GM18907 (cell line): ENCODE results near the gene C1orf174.
A peak's percentile ranks its signal among the peaks of the same experiment; 100 is the strongest.

Experiments
- ATAC-seq: cut with Tn5 transposase; IDR thresholded peaks from one replicate; pipeline ENCODE4 v1.9.1; 2021; ENCODE audit warnings: mild to moderate bottlenecking, moderate library complexity; ENCODE audit not compliant: unreplicated experiment

C1orf174 gene

DNA sequence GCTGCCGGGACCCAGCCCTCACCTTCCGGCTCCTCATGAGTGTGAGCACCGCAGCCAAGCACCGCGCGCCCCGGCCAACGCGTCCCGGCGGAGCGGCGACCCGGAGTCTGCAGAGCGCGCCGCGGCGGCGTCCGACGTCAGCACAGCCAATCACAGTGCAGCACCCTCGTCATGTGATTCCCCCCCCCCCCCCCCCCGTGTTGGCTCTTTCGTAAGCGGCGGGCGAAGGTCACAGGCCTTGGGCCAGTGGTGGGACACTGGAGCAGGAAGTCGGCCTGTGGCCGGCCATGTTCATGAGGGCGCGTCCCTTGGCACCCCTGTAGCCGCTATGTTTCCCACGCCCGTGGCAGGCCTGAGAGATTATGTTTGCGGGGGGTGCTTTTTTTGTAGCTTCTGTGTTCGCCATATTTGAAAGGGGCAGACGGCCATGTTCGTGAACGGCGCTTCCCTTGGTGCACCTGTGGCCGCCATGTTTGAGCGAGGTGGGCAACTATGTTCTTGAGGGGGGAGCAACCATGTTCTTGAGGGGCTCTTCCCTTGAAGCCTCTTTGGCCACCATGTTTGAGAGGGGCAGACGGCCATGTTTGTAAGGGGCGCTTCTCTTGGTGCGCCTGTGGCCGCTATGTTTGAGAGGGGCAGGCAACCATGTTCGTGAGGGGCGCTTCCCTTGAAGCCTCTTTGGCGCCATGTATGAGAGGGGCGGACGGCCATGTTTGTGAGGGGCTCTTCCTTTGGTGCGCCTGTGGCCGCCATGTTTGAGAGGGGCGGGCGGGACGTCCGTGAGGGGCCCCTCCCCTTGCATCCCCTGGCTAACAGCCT, at the start of gene C1orf174:
Gene C1orf174 (minus strand): TSS at position 123 of the 819 bp plus-strand sequence. CDS start 86 bp downstream, at position 37.
- ATAC-seq: peak; percentile 74

DNA sequence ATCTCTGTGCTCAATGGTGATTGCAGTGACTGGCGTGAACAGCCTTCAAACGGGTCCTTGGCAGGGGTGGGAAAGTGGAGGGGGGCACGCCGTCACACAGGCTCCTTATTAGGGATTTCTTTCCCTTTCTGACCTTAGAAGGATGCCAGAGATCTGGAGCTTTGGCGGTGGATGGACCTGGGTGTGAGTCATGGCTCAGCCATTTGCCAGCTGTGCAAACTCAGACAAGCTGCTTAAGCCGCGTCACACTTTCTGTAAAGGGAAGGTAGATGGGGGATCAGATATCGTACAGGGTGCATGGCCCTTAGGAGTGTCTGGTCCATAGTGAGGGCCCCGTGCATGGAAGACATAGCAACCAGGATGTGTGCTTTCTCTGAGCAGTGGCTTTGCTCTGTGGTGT, 48.3 kb upstream of the C1orf174 start:
- ATAC-seq: no peak

DNA sequence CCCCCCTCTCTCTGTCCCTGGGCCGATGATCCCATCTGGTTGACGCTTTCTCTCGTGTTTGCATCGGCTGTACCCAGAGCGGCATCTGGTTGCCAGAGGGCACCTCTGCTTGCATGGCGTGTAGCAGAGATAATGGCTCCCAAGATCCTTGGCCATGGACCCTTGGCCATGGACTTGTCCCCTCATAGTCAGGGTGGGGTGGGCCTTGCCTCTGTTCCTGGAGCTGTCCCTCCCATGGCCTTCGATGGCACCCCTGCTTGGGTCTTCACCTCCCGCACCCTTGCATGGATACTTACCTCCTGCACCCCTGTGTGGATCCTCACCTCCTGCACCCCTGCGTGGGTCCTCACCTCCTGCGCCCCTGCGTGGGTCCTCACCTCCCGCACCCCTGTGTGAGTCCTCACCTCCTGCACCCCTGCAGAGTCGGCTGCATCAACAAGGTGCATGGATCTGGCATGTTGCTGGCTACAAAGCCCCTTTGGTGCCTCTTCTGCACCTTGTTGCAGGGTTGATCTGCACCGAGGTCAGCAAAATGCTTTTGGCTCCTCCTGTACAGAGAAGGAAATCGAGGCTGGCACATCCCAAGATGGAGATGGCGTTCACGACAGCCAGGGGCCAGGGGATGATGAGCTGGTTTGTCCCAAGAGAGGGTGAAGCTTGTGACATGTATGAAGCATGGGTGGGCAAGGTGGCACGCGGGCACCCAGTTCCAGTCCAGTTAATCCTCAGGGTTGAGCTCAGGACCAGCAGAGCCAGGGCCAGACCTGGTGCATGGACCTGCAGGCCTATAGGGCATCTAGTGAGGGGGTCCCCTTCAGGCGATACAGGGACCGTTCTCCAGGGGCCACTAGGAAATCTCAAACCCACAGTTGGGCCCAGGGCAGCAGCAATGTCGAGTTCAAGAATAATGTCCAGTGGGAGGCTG, 46.1 kb upstream of the C1orf174 start:
- ATAC-seq: no peak

DNA sequence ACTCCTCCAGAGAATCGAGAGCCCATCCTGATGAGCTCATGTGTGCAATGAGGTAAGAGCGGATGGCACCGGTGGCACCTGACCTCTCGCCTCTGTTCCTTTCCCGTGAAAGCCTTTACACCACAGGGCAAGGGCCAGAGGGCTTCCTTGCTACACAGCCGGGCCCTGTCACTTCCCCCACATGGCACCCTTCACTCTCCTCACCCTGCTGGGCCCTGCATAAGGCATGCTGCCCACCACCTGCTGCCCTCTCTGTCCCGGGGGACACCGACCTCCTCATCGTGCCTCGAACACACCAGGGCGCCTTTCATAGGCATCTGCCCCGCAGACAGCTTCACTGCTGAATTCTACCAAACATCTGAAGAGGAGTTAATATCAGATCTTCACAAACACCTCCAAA, 45.1 kb upstream of the C1orf174 start:
- no peak for ATAC-seq

GRCh38 chr1:3944578-3945125, 44.6 kb upstream of the C1orf174 start:
- no peak for ATAC-seq

DNA sequence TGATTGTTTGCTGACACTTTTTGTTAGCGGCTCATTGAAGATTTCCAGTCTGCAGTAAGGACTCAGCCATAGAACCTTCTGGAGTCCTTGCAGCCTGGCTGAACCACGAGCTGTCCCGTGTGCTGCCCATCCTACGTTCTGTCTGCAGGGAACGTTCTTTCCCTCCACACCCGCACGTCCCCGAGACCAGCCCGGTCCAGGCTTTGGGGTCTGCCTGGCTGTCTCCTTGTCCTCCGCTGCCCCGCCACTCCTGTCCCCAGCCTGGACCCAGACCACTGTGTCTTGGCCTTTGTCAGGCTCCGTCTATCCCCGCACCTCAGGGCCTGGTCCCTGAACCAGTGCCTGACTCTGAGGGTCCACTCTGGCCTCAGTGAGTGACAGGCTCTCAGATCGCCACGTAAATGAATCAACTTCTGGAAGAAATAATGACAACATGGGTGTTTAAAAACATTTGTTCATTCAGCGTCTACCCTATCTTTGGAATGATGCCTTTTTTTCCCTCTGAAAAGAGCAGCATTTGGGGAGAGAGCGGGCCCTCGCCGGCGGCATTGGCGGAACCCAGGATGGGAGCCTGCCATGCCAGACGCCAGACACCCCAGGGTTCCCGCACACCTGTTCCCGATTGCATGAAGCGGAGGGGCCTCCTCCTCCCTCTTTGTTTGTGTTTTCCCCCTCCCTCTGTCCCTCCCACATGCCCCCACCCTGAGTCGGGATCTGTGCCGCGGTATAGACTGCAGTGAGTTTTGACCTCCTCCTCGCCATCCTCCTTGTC, 43.9 kb upstream of the C1orf174 start:
- no peak for ATAC-seq

DNA sequence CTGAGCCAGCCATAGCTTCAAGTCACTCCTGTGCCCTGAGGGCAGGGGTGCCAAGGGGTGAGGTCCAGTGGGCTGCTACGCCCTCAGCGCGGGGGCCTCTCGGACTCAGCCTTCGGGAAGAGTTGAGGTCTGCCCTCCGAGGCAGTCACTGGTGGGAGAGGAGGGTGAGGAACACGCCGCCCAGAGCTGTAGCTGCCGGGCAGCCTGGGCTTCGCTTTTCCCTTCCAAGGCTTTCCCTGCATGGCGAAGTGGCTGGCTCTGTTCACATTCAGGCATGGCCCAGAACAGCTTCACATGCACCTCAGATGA, 43.0 kb upstream of the C1orf174 start:
- no peak for ATAC-seq

GRCh38 chr1:3942416-3943122, 42.5 kb upstream of the C1orf174 start:
- ATAC-seq: no peak

DNA sequence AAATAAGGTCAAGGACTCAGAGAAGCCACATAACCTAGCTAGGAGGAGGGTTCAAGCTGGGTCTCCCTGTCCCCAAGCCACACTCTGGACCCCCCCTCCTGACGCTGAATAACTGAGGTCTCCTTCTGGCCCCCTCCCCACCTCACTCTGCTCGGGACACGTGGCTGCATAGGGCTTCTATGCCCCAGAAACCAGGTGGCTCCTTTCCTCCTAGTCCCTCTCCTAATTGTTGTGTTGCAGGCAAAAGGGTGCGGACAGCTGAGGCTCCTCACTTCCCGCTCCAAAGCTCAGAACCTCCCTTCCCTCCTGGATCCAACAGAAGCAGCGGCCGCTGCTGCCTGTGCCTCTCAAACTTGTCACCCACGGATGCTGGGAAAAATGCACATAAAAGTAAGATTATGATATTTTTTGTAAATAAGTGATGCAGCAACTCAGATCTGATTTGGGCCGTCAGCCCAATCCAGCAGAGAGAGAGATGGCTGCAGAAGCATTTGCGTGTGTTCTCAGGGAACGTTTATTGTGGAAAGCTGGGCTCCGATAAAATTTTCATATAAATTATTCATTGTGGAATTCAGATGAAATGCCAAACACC, 40.8 kb upstream of the C1orf174 start:
- no peak for ATAC-seq

- ATAC-seq: no peak
Observed at GRCh38 chr1:3940081-3940753, 40.1 kb upstream of the C1orf174 start.

DNA sequence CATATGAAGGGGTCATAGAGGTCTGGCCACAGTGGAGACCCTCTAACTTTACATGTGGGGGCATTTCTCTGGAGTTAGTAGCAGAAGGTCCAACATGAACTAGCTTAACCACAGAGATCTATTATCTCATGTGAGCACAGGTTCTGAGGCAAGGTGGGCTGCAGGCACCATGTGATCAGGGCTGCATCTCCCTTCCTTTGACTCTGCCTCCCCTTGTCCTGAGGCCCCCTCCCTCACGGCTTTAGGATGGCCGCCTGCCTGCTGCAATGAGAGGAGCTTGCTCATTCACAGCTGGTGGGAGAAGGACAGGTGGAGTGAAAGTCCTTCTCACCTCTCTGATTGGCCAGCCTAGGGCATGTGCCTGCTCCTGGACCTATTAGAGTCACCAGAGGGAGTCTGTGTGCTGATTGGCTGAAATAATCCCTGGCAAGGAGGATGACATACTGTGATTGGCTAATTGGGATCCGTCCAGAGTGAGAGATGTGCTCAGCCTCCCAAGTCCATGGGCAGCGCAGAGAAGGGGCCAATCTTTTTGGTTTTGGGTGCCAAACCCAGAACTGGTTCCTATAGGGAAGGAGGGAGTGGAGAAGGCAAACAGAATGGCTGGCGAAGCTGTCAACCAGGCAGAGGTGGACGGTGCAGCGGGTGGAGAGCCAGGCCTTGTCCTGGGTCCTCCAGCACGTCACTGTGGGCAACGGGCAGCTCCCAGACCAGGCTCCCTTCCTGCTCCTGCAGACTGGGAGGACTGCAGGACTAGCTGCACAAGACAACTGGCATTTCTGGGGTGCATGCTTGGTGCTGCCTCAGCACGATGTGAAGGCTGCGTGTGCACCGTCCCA, 39.4 kb upstream of the C1orf174 start:
- no peak for ATAC-seq

GRCh38 chr1:3932156-3932919, 32.3 kb upstream of the C1orf174 start:
- no peak for ATAC-seq

DNA sequence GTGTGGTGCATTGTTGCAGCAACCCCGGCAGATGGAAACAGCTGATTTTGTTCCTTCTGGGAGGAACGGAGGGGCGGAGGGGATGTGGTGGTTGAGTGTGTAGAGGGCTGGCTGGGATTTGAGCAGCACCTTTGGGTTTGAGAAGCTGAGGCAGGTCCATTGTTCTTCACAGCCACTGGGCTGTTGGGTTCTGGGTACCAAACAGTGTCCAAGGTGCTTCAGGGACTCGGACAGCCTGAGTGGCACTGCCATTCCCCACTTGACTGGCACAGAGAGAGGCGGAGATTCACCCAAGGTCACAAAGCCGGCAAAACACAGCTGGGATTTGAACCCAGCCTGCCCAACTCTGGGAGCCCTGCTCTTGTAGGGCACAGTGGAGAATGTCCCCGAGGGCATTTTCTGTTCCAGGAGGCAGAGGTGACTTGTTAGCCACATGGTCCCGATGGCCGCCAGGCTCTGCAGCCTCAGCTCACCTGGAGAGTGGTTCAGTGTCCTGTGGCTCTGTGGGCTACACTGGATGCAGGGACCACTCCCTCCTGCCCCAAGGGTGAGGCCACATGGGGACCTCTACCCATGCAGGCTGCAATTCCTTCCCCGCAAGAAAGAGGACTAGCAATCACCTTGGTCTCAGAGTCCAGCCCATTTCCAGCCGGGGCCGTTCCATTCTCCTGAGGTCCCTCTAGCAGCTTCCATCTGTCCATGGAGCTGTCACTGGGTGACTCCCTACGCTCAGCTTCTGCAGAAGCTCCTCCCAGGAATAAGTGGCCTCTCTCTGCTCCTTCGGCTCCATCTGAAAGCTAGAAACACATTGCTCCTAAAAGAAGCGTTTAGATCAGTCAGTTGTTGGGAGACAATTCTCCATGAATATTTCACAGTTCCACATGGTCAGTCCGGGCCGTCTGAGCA, 31.2 kb upstream of the C1orf174 start:
- no peak for ATAC-seq

DNA sequence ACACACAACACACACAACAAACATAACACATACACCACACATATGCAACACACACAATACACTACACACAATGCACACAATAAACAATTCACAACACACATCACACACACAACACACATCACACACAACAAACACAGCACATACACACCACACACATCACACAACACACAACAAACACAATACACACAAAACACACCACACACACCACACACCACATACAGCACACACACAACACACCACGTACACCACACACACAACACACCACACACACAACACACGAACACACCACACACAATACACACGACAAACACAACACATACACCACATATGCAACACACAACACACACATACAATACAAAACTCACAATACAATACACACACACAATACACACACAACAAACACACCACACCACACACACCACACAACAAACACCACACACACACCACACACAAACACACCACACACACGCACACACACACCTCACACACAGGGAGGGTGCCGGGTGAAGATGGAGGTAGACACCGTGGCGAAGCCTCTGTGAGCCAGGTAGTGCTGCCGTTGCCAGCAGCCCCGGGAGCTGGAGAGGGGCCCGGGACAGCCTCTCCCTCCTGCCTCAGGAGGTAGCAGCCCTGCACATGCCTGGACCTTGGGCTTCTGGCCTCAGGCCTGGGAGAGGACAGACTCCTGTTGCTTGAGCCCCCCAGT, 30.4 kb upstream of the C1orf174 start:
- ATAC-seq: no peak

DNA sequence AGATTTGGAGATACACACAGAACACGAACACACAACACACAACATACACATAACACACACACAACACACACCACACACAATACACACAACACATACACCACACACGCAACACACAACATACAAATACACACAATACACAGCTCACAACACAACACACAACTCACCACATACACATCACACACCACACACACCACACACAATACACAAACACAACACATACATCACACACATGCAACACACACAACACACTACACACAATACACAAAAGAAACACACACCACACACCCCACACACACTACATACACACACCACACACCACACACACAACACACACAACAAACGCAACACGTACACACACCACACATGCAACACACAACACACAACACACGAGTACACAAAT, 29.1 kb upstream of the C1orf174 start:
- ATAC-seq: no peak

DNA sequence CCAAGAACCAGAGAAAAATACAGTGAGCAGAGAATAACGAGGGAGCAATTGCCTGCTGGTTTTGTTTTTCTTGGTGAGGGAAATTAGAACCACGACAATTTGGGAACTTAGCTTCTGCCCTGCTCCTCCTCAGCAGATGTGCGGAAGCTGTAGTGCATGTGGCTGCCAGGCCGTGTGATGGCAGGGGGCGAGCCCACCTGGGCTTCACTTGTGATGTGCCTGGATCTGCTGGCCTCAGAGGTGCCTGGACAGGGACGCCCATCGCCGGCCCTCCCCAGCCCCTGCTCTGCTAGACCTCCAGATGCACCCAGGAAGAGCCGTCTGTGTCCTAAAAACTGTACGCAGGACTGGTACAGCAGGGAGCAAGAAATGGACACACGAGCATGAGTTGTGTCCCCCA, 28.5 kb upstream of the C1orf174 start:
- no peak for ATAC-seq
